ENCODE data around the gene GXYLT1.
"Not testable (repeated sequence)": the region's sequence is repeated elsewhere in the genome, so short reads cannot be mapped to it uniquely, and the experiment has no call there.

Gene GXYLT1

GRCh38 chr12:42144408-42145196 is at the start of gene GXYLT1:
Gene GXYLT1, minus strand, starts transcription at chr12:42144874. Its CDS starts 228 bp downstream, at chr12:42144646.
- peak; percentile 82 for DNase-seq (ENCODE audit: low read depth)
- peak within 1 kb of the TSS; percentile 74 for H3K4me3 ChIP-seq (ENCODE audit: low read depth, low read length)

GRCh38 chr12:42192686-42193085 is 48.0 kb upstream of the GXYLT1 start:
- H3K4me3 ChIP-seq (ENCODE audit: low read depth, low read length), result no peak overlapping the region
- no peak for DNase-seq (ENCODE audit: low read depth)

- DNase-seq (ENCODE audit: low read depth), result no peak
- no peak overlapping the region for H3K4me3 ChIP-seq (ENCODE audit: low read depth, low read length)
Measured at GRCh38 chr12:42192258-42192657, 47.6 kb upstream of the GXYLT1 start.

GRCh38 chr12:42190376-42190775 is 45.7 kb upstream of the GXYLT1 start:
- no peak for DNase-seq (ENCODE audit: low read depth)
- H3K4me3 ChIP-seq (ENCODE audit: low read depth, low read length), result no peak overlapping the region

- not testable (repeated sequence) for DNase-seq (ENCODE audit: low read depth); H3K4me3 ChIP-seq (ENCODE audit: low read depth, low read length)
Measured at GRCh38 chr12:42188275-42188674, 43.6 kb upstream of the GXYLT1 start.

- no peak for DNase-seq (ENCODE audit: low read depth)
- no peak overlapping the region for H3K4me3 ChIP-seq (ENCODE audit: low read depth, low read length)
Measured at GRCh38 chr12:42187799-42188198, 43.1 kb upstream of the GXYLT1 start.

GRCh38 chr12:42186793-42187192 is 42.1 kb upstream of the GXYLT1 start:
- no peak for DNase-seq (ENCODE audit: low read depth)
- no peak overlapping the region for H3K4me3 ChIP-seq (ENCODE audit: low read depth, low read length)

- no peak overlapping the region for H3K4me3 ChIP-seq (ENCODE audit: low read depth, low read length)
- DNase-seq (ENCODE audit: low read depth), result no peak
Measured at GRCh38 chr12:42182394-42182793, 37.7 kb upstream of the GXYLT1 start.

GRCh38 chr12:42180990-42181596 is 36.4 kb upstream of the GXYLT1 start:
- H3K4me3 ChIP-seq (ENCODE audit: low read depth, low read length), result no peak overlapping the region
- DNase-seq (ENCODE audit: low read depth), result peak; percentile 32

- H3K4me3 ChIP-seq (ENCODE audit: low read depth, low read length), result no peak overlapping the region
- no peak for DNase-seq (ENCODE audit: low read depth)
Measured at GRCh38 chr12:42178101-42178500, 33.4 kb upstream of the GXYLT1 start.

- no peak for DNase-seq (ENCODE audit: low read depth)
- no peak overlapping the region for H3K4me3 ChIP-seq (ENCODE audit: low read depth, low read length)
Measured at GRCh38 chr12:42174978-42175377, 30.3 kb upstream of the GXYLT1 start.

GRCh38 chr12:42173961-42174521 is 29.4 kb upstream of the GXYLT1 start:
- H3K4me3 ChIP-seq (ENCODE audit: low read depth, low read length), result no peak overlapping the region
- no peak for DNase-seq (ENCODE audit: low read depth)

- no peak overlapping the region for H3K4me3 ChIP-seq (ENCODE audit: low read depth, low read length)
- no peak for DNase-seq (ENCODE audit: low read depth)
Measured at GRCh38 chr12:42172441-42173210, 28.0 kb upstream of the GXYLT1 start.

GRCh38 chr12:42167711-42168110 is 23.0 kb upstream of the GXYLT1 start:
- no peak overlapping the region for H3K4me3 ChIP-seq (ENCODE audit: low read depth, low read length)
- no peak for DNase-seq (ENCODE audit: low read depth)

- no peak overlapping the region for H3K4me3 ChIP-seq (ENCODE audit: low read depth, low read length)
- peak; percentile 71 for DNase-seq (ENCODE audit: low read depth)
Measured at GRCh38 chr12:42166501-42166900, 21.8 kb upstream of the GXYLT1 start.

GRCh38 chr12:42163913-42164312 is 19.2 kb upstream of the GXYLT1 start:
- DNase-seq (ENCODE audit: low read depth), result no peak
- H3K4me3 ChIP-seq (ENCODE audit: low read depth, low read length), result no peak overlapping the region

- DNase-seq (ENCODE audit: low read depth), result no peak
- no peak overlapping the region for H3K4me3 ChIP-seq (ENCODE audit: low read depth, low read length)
Measured at GRCh38 chr12:42162965-42163364, 18.3 kb upstream of the GXYLT1 start.

- DNase-seq (ENCODE audit: low read depth), result no peak
Measured at GRCh38 chr12:42162193-42162592, 17.5 kb upstream of the GXYLT1 start.

GRCh38 chr12:42161529-42161928 is 16.9 kb upstream of the GXYLT1 start:
- no peak overlapping the region for H3K4me3 ChIP-seq (ENCODE audit: low read depth, low read length)
- no peak for DNase-seq (ENCODE audit: low read depth)

More at GRCh38 chr12:42162193-42162592, 17.5 kb upstream of the GXYLT1 start:
- H3K4me3 ChIP-seq (ENCODE audit: low read depth, low read length), result no peak overlapping the region

- H3K4me3 ChIP-seq (ENCODE audit: low read depth, low read length), result no peak overlapping the region
- DNase-seq (ENCODE audit: low read depth), result no peak
Measured at GRCh38 chr12:42156232-42156631, 11.6 kb upstream of the GXYLT1 start.

Data from skeletal muscle cell (primary cell).